SK-N-SH (cell line): Measurements from ENCODE around the gene CPNE1. TPM values are rescaled to one million over a fixed set of nuclear protein-coding genes. Genes with fewer than 3 reads are reported as not detected.

Source experiments
- CTCF ChIA-PET: fragments of 300-600, 350-600 bp; formaldehyde crosslinking; extraction: SDS; loops from one replicate; lab custom pipeline; 2021; lab: Yijun Ruan, JAX
- POLR2A ChIA-PET: fragments of 350-600 bp; sonication (Branson Sonifier 250); formaldehyde crosslinking; extraction: SDS; loops from one replicate; lab custom pipeline; 2020; ENCODE audit warnings: antibody characterized with exemption, inconsistent platforms; lab: Yijun Ruan, JAX
- DNase-seq: peaks from one replicate; pipeline ENCODE4 v3.0.0; 2012
- H2AFZ ChIP-seq: fragments of 200-600 bp; sonication (generic); 2 replicates; pipeline ENCODE4 v1.8.1; 2016; ENCODE audit warnings: antibody characterized with exemption, mild to moderate bottlenecking, low read depth
- H3F3A ChIP-seq: fragments of 200-600 bp; sonication (generic); replicated peaks from 2 replicates; pipeline ENCODE3; 2016; ENCODE audit warnings: antibody characterized with exemption, mild to moderate bottlenecking; ENCODE audit not compliant: insufficient read depth
- H3K27ac ChIP-seq, 2 experiments: fragments of 200-500 bp in 1 of 2; fragments of 200-600 bp in 1 of 2; sonication (Bioruptor generic) in 1 of 2; sonication (generic), shearing (Covaris generic) in 1 of 2; 2 replicates each; pipeline versions ENCODE4 v1.5.1 to v1.6.1; 2014 to 2016; ENCODE audit warnings: low read depth in 2 of 2, inconsistent platforms in 1 of 2, low read length in 1 of 2, mild to moderate bottlenecking in 1 of 2, mixed read lengths in 1 of 2
- H3K27me3 ChIP-seq: fragments of 200-600 bp; sonication (generic), shearing (Covaris generic); 2 replicates; pipeline ENCODE4 v1.6.1; 2016; ENCODE audit warnings: mixed run types; ENCODE audit not compliant: insufficient read depth
- H3K36me3 ChIP-seq, 2 experiments: fragments of 200-500 bp in 1 of 2; fragments of 200-600 bp in 1 of 2; sonication (Bioruptor generic) in 1 of 2; sonication (generic) in 1 of 2; replicated peaks in 1 of 2; 2 replicates each; pipeline versions ENCODE3 to v1.5.1; 2014 to 2016; ENCODE audit warnings: low read length in 1 of 2, mild to moderate bottlenecking in 1 of 2; ENCODE audit not compliant: insufficient read depth in 2 of 2, control insufficient read depth in 1 of 2
- H3K4me1 ChIP-seq, 2 experiments: fragments of 200-500 bp in 1 of 2; fragments of 200-600 bp in 1 of 2; sonication (Bioruptor generic) in 1 of 2; sonication (generic), shearing (Covaris generic) in 1 of 2; 2 replicates each; pipeline versions ENCODE4 v1.5.1 to v1.6.1; 2014 to 2016; ENCODE audit warnings: low read depth in 1 of 2, low read length in 1 of 2, mixed run types in 1 of 2; ENCODE audit not compliant: insufficient read depth in 2 of 2, control insufficient read depth in 1 of 2
- H3K4me2 ChIP-seq: fragments of 200-600 bp; sonication (generic), shearing (Covaris generic); 2 replicates; pipeline ENCODE4 v1.6.1; 2017; ENCODE audit warnings: mixed run types
- H3K4me3 ChIP-seq, 2 experiments: fragments of 200-500 bp in 1 of 2; fragments of 200-600 bp in 1 of 2; sonication (Bioruptor generic) in 1 of 2; sonication (generic), shearing (Covaris generic) in 1 of 2; 2 replicates each; pipeline versions ENCODE4 v1.5.1 to v1.8.1; 2014 to 2016; ENCODE audit warnings: low read depth in 2 of 2, inconsistent platforms in 1 of 2, low read length in 1 of 2, mild to moderate bottlenecking in 1 of 2, mixed read lengths in 1 of 2, moderate library complexity in 1 of 2
- H3K79me2 ChIP-seq: fragments of 200-600 bp; sonication (generic); 2 replicates; pipeline ENCODE4 v1.8.1; 2017; ENCODE audit warnings: mild to moderate bottlenecking; ENCODE audit not compliant: insufficient read depth
- H3K9ac ChIP-seq: fragments of 200-600 bp; sonication (generic); 2 replicates; pipeline ENCODE4 v1.6.1; 2017; ENCODE audit warnings: mixed run types
- H3K9me2 ChIP-seq: fragments of 200-600 bp; sonication (generic); 2 replicates; pipeline ENCODE4 v1.6.1; 2017; ENCODE audit warnings: mixed run types
- H3K9me3 ChIP-seq: fragments of 200-600 bp; sonication (generic); 2 replicates; pipeline ENCODE4 v1.6.1; 2017; ENCODE audit warnings: mixed run types, mild to moderate bottlenecking, moderate library complexity
- H4K20me1 ChIP-seq: fragments of 200-600 bp; sonication (generic); 2 replicates; pipeline ENCODE4 v1.6.1; 2017; ENCODE audit warnings: mild to moderate bottlenecking, mixed run types; ENCODE audit not compliant: insufficient read depth
- CHD2 ChIP-seq: fragments of 150-350 bp; IDR thresholded peaks from 2 replicates; pipeline ENCODE4 v1.6.1; 2018; ENCODE audit warnings: low read length; ENCODE audit not compliant: partially characterized antibody
- FOSL2 ChIP-seq: IDR thresholded peaks from 2 replicates; pipeline ENCODE4 v1.4.0; 2012; ENCODE audit warnings: low read depth, mild to moderate bottlenecking, moderate library complexity, borderline replicate concordance
- FOXJ3 ChIP-seq: sonication (generic); formaldehyde crosslinking; IDR thresholded peaks from 2 replicates; pipeline ENCODE4 v1.5.1; 2020; ENCODE audit warnings: mild to moderate bottlenecking, missing genetic modification reagents
- FOXM1 ChIP-seq: IDR thresholded peaks from 2 replicates; pipeline ENCODE4 v1.4.0; 2012; ENCODE audit warnings: low read depth, mild to moderate bottlenecking
- GABPA ChIP-seq: IDR thresholded peaks from 2 replicates; pipeline ENCODE4 v1.4.0; 2012; ENCODE audit warnings: low read depth, mild to moderate bottlenecking
- GATA2 ChIP-seq: sonication (generic); formaldehyde crosslinking; IDR thresholded peaks from 2 replicates; pipeline ENCODE4 v1.5.0; 2020; ENCODE audit warnings: mild to moderate bottlenecking, missing genetic modification reagents
- JUND ChIP-seq: IDR thresholded peaks from 2 replicates; pipeline ENCODE4 v1.4.0; 2012
- MEF2A ChIP-seq: IDR thresholded peaks from 2 replicates; pipeline ENCODE4 v1.4.0; 2012; ENCODE audit warnings: low read depth, borderline replicate concordance
- NFIC ChIP-seq: IDR thresholded peaks from 2 replicates; pipeline ENCODE4 v1.4.0; 2012; ENCODE audit warnings: borderline replicate concordance
- NRF1 ChIP-seq: IDR thresholded peaks from 2 replicates; pipeline ENCODE4 v1.6.1; 2012; ENCODE audit warnings: low read depth, mild to moderate bottlenecking, low read length
- POLR2AphosphoS5 ChIP-seq: IDR thresholded peaks from 2 replicates; pipeline ENCODE4 v1.6.1; 2012; ENCODE audit warnings: low read depth, low read length
- RCOR1 ChIP-seq: fragments of 150-350 bp; IDR thresholded peaks from 2 replicates; pipeline ENCODE4 v1.6.1; 2017; ENCODE audit warnings: antibody characterized with exemption, low read length
- RFX5 ChIP-seq: IDR thresholded peaks from 2 replicates; pipeline ENCODE4 v1.6.1; 2012; ENCODE audit warnings: mild to moderate bottlenecking, improper control_type of control experiment, low read length
- RXRA ChIP-seq: IDR thresholded peaks from 2 replicates; pipeline ENCODE4 v1.4.0; 2012; ENCODE audit warnings: low read depth, mild to moderate bottlenecking, borderline replicate concordance
- WGBS: methylation state at CpG from one replicate; pipeline ENCODE4 v1.1.6; 2017; ENCODE audit warnings: low lambda C conversion rate; 5-methylcytosine and 5-hydroxymethylcytosine counted together
- polyA plus RNA-seq, 3 experiments: library from polyadenylated mRNA; depleted of rRNA; stranded (reverse); fragments of >200 nt; gene quantifications; 2 replicates each; pipeline ENCODE4 v1.2.3, GENCODE V29; 2012
- TF ChIP-seq, protein P1 (sequence below): fragments of 200-600 bp; sonication (generic); IDR thresholded peaks from 2 replicates; pipeline ENCODE4 v1.6.1; 2017; ENCODE audit warnings: antibody characterized with exemption, mild to moderate bottlenecking, moderate library complexity

CPNE1 gene
- polyA plus RNA-seq, 1 of the 3 experiments (the other 2 are of a cell fraction) = 279 TPM

DNA sequence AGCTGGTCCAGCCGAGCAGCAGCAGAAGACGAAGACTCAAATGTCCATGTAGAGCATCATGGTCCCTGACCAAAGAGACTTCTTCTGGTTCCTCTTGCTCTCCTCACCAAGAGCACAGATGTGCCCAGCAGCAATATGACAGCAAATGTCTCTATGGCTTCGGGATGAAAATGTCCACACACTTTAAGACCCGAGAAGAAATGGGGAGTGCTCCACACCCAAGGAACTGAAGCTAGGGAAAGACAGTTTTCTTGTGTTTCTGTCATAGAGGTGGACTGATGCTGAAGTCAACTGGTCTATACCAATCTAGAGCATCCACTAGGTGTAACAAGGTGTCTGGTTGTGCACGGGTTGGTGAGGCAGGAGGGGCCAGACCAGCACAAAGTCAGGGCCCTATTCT lies 4.5 kb upstream of the CPNE1 start:
- no peak overlapping the region for H3K9ac ChIP-seq
- H3F3A ChIP-seq = peaks cover 6% of the 10 kb centered on the region
- peaks cover 33 to 40% of the 10 kb centered on the region in 2 experiments for H3K36me3 ChIP-seq
- H3K27me3 ChIP-seq = no peaks in the 10 kb centered on the region
- no peak overlapping the region for H3K4me3 ChIP-seq
- no peaks in the 10 kb centered on the region for H3K9me2 ChIP-seq
- no peaks in the 10 kb centered on the region; a peak in 1 of 4 replicates for H3K4me1 ChIP-seq
- no peak for DNase-seq
- H4K20me1 ChIP-seq = no peaks in the 10 kb centered on the region; the same call in 1 of the 2 replicates
- POLR2A ChIA-PET = no interaction called here
- no peak overlapping the region for H2AFZ ChIP-seq
- no peak overlapping the region for H3K4me2 ChIP-seq
- H3K27ac ChIP-seq = no peak overlapping the region
- TF ChIP-seq GATA2 (CRISPR knock-in tag) (no peak), RFX5 (no peak), NRF1 (no peak), GABPA (no peak), FOXM1 (no peak), RXRA (no peak), JUND (no peak), FOXJ3 (CRISPR knock-in tag) (no peak), MEF2A (no peak), NFIC (no peak), FOSL2 (no peak)
- TF ChIP-seq, all 33 proteins: peak for 0
- peaks cover 6% of the 10 kb centered on the region for H3K79me2 ChIP-seq
- WGBS = 98% methylated on average over 5 of the region's 5 CpGs
- H3K9me3 ChIP-seq = no peaks in the 10 kb centered on the region
- CTCF ChIA-PET = interaction anchor here (1.4 kb wide), 1 partner anchor 469 kb away, joined by 3 read pairs; no protein-coding TSS in a partner anchor

DNA sequence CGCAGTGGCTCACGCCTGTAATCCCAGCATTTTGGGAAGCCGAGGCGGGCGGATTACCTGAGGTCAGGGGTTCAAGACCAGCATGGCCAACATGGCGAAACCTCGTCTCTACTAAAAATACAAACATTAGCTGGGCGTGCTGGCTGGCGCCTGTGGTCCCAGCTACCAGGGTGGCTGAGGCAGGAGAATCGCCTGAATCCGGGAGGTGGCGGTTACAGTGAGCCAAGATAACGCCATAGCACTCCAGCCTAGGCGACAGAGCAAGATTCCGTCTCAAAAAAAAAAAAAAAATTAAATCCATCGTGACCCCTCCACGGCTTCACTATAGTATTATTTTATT lies 1.2 kb upstream of the CPNE1 start:
- H3K9ac ChIP-seq = no peak overlapping the region
- H3K79me2 ChIP-seq = peaks cover 39% of the 10 kb centered on the region
- no peak for TF ChIP-seq RCOR1
- no peak for TF ChIP-seq RFX5
- TF ChIP-seq, protein P1, sequence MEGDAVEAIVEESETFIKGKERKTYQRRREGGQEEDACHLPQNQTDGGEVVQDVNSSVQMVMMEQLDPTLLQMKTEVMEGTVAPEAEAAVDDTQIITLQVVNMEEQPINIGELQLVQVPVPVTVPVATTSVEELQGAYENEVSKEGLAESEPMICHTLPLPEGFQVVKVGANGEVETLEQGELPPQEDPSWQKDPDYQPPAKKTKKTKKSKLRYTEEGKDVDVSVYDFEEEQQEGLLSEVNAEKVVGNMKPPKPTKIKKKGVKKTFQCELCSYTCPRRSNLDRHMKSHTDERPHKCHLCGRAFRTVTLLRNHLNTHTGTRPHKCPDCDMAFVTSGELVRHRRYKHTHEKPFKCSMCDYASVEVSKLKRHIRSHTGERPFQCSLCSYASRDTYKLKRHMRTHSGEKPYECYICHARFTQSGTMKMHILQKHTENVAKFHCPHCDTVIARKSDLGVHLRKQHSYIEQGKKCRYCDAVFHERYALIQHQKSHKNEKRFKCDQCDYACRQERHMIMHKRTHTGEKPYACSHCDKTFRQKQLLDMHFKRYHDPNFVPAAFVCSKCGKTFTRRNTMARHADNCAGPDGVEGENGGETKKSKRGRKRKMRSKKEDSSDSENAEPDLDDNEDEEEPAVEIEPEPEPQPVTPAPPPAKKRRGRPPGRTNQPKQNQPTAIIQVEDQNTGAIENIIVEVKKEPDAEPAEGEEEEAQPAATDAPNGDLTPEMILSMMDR = no peak
- TF ChIP-seq CHD2 = no peak
- TF ChIP-seq MEF2A = no peak
- TF ChIP-seq POLR2AphosphoS5 = no peak
- no peak for DNase-seq
- H3K9me3 ChIP-seq = no peaks in the 10 kb centered on the region
- H3F3A ChIP-seq = peaks cover 14% of the 10 kb centered on the region
- no peak overlapping the region for H3K27ac ChIP-seq
- H3K9me2 ChIP-seq = no peaks in the 10 kb centered on the region
- no peaks in the 10 kb centered on the region for H3K27me3 ChIP-seq
- ChIA-PET POLR2A (no interaction called here), CTCF (interaction anchor here (0.8 kb wide), 1 partner anchor 47 kb away, joined by 3 read pairs; no protein-coding TSS in a partner anchor)
- peaks cover 9 to 10% of the 10 kb centered on the region in 2 experiments; a peak in 2 of 4 replicates for H3K4me1 ChIP-seq
- H3K36me3 ChIP-seq = peaks cover 21 to 26% of the 10 kb centered on the region in 2 experiments
- H2AFZ ChIP-seq = no peak overlapping the region
- peaks cover 32% of the 10 kb centered on the region for H4K20me1 ChIP-seq
- H3K4me3 ChIP-seq = no peak overlapping the region
- 98% methylated on average over 17 of the region's 17 CpGs for WGBS
- H3K4me2 ChIP-seq = no peak overlapping the region
